ENCODE data around the gene CHIC2. TPM values are rescaled to one million over a fixed set of nuclear protein-coding genes. Genes with fewer than 3 reads are reported as not detected.

Gene CHIC2
- total and polyA plus RNA-seq, 9 donors = 13.9 to 23.6 (median 18.7) TPM

DNA sequence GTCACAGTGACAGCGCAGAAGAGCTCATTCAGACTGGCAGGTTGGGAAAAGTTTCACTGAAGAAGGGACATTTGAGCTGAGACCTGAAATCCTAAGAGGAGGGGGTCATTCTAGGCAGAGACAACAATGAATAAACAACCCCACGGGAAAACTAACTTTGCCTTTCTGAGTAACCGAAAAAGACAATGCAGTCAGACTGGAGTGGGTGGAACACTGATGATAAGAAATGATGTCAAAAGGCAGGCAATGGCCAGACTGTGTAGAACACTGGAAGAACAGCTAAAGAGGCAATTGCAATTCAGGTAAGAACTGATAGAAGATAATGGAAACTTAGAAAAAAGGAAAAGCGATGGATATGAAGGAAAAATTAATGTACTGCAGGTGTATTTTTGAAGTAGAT is 73.8 kb downstream of the CHIC2 start:
- H3K27ac ChIP-seq (ENCODE audit: low read length) = no peak overlapping the region
- H3K4me3 ChIP-seq (ENCODE audit: low read length) = no peak overlapping the region
- H3K36me3 ChIP-seq (ENCODE audit: control insufficient read depth, insufficient read depth, low read length) = no peaks in the 10 kb centered on the region
- no peaks in the 10 kb centered on the region for H3K27me3 ChIP-seq (ENCODE audit: control insufficient read depth, insufficient read depth, low read length)
- H3K4me1 ChIP-seq (ENCODE audit: control insufficient read depth, insufficient read depth, low read length) = no peaks in the 10 kb centered on the region
- no peak for DNase-seq
- H3K9me3 ChIP-seq (replicated peaks; ENCODE audit: control insufficient read depth, low read depth, low read length) = no peaks in the 10 kb centered on the region
- 81% methylated on average over 4 of the region's 4 CpGs for WGBS (ENCODE audit: insufficient coverage)

DNA sequence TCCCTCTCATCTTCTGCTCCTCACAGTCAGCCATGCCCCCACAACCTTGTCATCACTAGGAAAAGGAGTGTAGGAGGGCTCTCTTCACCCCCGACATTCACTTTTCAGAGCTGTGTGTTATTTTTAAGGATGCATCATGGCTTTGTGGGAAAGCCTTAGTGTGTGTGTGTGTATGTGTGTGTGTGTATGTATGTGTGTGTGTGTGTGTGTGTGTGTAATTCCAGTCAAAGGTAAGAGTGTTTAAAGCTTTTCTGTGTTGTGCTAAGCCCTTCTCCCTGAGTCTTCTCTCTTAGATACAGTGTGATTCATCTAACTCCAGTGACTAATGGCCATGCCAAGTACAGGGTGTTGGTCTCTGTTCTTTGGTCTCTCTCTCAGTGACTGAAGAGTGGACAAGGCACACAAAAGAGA is 76.6 kb downstream of the CHIC2 start:
- Histone ChIP-seq H3K27me3 (ENCODE audit: control insufficient read depth, insufficient read depth, low read length) (no peaks in the 10 kb centered on the region), H3K36me3 (ENCODE audit: control insufficient read depth, insufficient read depth, low read length) (no peaks in the 10 kb centered on the region), H3K4me1 (ENCODE audit: control insufficient read depth, insufficient read depth, low read length) (no peaks in the 10 kb centered on the region), H3K4me3 (ENCODE audit: low read length) (no peak overlapping the region), H3K9me3 (replicated peaks; ENCODE audit: control insufficient read depth, low read depth, low read length) (peaks cover 2% of the 10 kb centered on the region), H3K27ac (ENCODE audit: low read length) (no peak overlapping the region)
- WGBS (ENCODE audit: insufficient coverage) = 100% methylated on average over 1 of the region's 1 CpG
- DNase-seq = no peak

DNA sequence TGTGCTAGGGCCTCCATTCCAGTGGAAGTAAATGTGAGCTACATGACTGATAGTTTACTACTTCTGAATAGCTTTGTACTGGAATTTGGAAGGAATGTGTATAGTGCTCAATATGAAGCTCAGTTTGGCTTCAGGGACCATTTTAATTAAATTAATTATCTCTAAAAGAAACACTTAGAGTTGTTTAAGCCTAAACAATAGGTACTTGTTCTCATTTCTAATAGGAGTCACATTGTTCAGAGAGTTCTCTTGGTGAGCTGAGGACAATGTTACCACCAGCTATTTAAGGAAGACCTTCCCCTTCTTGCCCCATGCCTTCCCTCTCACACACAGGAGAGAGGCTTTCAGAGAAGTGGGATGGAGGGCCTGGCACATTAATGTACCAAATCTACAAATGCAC is 78.3 kb downstream of the CHIC2 start:
- Histone ChIP-seq H3K27ac (ENCODE audit: low read length) (no peak overlapping the region), H3K4me1 (ENCODE audit: control insufficient read depth, insufficient read depth, low read length) (no peaks in the 10 kb centered on the region), H3K27me3 (ENCODE audit: control insufficient read depth, insufficient read depth, low read length) (no peaks in the 10 kb centered on the region), H3K9me3 (replicated peaks; ENCODE audit: control insufficient read depth, low read depth, low read length) (peaks cover 2% of the 10 kb centered on the region), H3K36me3 (ENCODE audit: control insufficient read depth, insufficient read depth, low read length) (no peaks in the 10 kb centered on the region), H3K4me3 (ENCODE audit: low read length) (no peak overlapping the region)
- DNase-seq = no peak

DNA sequence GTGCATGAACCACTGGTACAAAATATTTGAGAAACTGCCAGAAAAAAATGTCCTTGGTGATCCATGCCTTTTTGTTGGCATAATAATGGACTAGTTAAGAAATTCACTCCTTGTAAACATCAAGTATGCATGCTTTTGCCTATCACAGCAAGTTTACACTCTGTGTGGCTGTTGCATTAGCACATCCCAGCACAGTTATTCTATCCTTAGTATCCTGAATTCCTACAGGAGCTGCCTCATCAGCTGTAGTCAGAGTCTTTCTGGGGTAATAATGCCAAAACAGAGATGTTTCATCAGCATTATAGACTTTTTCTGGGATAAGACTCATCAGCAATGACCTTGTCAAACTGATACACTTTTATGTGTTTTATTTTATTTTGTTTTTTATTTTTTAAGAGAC is 82.8 kb downstream of the CHIC2 start:
- no peak for DNase-seq
- peaks cover 2% of the 10 kb centered on the region for H3K9me3 ChIP-seq (replicated peaks; ENCODE audit: control insufficient read depth, low read depth, low read length)
- H3K4me3 ChIP-seq (ENCODE audit: low read length) = no peak overlapping the region
- H3K36me3 ChIP-seq (ENCODE audit: control insufficient read depth, insufficient read depth, low read length) = no peaks in the 10 kb centered on the region
- H3K27ac ChIP-seq (ENCODE audit: low read length) = no peak overlapping the region
- no peaks in the 10 kb centered on the region for H3K4me1 ChIP-seq (ENCODE audit: control insufficient read depth, insufficient read depth, low read length)
- H3K27me3 ChIP-seq (ENCODE audit: control insufficient read depth, insufficient read depth, low read length) = no peaks in the 10 kb centered on the region

DNA sequence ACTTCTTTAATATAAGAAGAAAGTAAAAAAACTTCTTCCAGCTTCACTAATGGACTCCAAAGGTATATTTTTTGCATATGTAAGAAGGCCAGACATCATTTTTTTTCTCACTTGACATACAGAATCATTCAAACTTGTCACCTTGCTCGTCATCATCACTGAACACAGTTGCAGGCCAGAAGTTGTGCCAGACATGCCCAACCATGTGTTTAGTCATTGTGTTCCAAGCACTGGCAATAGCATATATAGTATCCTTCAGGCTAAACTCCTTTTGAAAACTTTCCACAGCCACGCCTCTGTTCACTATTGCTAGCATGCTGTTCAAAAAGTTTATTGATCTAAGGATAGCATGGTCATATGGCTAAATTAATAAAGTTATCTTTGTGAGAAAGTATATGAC is 83.3 kb downstream of the CHIC2 start:
- Histone ChIP-seq H3K9me3 (replicated peaks; ENCODE audit: control insufficient read depth, low read depth, low read length) (peaks cover 2% of the 10 kb centered on the region), H3K4me3 (ENCODE audit: low read length) (no peak overlapping the region), H3K4me1 (ENCODE audit: control insufficient read depth, insufficient read depth, low read length) (no peaks in the 10 kb centered on the region), H3K27ac (ENCODE audit: low read length) (no peak overlapping the region), H3K27me3 (ENCODE audit: control insufficient read depth, insufficient read depth, low read length) (no peaks in the 10 kb centered on the region), H3K36me3 (ENCODE audit: control insufficient read depth, insufficient read depth, low read length) (no peaks in the 10 kb centered on the region)
- WGBS (ENCODE audit: insufficient coverage) = 100% methylated on average over 1 of the region's 2 CpGs
- DNase-seq = no peak

DNA sequence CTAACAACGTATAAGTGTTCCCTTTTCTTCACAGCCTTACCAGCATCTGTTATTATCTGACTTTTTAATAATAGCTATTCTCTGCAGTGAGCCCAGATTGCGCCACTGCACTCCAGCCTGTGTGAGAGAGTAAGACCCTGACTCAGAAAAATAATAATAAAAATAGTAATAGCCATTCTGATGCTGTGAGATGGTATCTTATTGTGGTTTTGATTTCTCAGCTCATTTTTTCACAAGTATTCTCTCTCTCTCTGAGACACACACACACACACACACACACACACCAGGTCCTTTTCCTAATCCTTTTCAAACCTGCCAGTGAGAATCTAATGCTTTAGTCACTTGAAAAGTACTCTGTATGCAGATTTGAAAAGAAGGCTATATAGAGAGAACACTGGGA is 89.8 kb downstream of the CHIC2 start:
- Histone ChIP-seq H3K27me3 (ENCODE audit: control insufficient read depth, insufficient read depth, low read length) (no peaks in the 10 kb centered on the region), H3K27ac (ENCODE audit: low read length) (no peak overlapping the region), H3K4me1 (ENCODE audit: control insufficient read depth, insufficient read depth, low read length) (no peaks in the 10 kb centered on the region), H3K36me3 (ENCODE audit: control insufficient read depth, insufficient read depth, low read length) (no peaks in the 10 kb centered on the region), H3K9me3 (replicated peaks; ENCODE audit: control insufficient read depth, low read depth, low read length) (no peaks in the 10 kb centered on the region), H3K4me3 (ENCODE audit: low read length) (no peak overlapping the region)
- DNase-seq = no peak
- no CpG with 5 or more reads among the region's 2 CpGs for WGBS (ENCODE audit: insufficient coverage)

DNA sequence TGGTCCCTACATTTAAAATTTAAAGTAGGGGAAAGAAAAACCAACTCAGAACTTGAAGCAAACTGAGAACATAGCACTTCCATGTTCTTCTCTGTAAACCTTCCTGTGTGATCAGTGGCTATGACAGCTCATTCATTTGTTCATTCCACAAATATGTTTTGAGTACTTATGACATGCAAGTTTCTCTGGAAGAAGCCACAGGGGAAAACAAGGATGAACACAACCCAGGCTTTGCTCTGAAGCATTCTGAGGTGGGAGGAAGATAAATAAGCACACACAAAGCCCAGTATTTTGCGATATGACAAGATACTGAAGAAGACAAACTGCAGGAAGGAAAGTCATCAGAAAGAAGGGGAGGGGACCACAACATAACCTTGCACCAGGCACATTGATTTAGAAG is 96.4 kb downstream of the CHIC2 start:
- DNase-seq = no peak
- no CpG with 5 or more reads among the region's 1 CpG for WGBS (ENCODE audit: insufficient coverage)

DNA sequence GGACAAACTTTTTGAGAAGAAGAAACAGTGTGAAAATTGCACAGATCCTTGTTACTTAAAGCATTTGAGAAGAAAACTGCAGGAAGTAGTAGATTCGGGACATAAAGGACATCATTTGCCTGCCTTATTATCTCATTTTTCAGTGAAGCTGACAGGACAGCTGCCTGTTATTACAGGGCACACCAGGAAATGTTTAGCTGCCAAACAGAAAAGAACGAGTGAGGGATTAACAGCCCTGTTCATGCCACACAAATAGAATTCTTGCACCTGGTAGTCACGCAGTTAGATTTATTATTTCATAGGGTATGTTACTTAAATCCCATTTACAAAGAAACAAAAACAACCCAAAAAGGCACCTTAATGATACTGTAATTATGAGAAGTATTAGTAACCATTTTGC is 100.6 kb downstream of the CHIC2 start:
- WGBS (ENCODE audit: insufficient coverage) = 56% methylated on average over 1 of the region's 3 CpGs
- H3K27ac ChIP-seq (ENCODE audit: low read length) = no peak overlapping the region
- H3K4me3 ChIP-seq (ENCODE audit: low read length) = no peak overlapping the region
- peaks cover 7% of the 10 kb centered on the region for H3K4me1 ChIP-seq (ENCODE audit: control insufficient read depth, insufficient read depth, low read length)
- no peaks in the 10 kb centered on the region for H3K36me3 ChIP-seq (ENCODE audit: control insufficient read depth, insufficient read depth, low read length)
- no peaks in the 10 kb centered on the region for H3K9me3 ChIP-seq (replicated peaks; ENCODE audit: control insufficient read depth, low read depth, low read length)
- no peak for DNase-seq
- peaks cover 2% of the 10 kb centered on the region for H3K27me3 ChIP-seq (ENCODE audit: control insufficient read depth, insufficient read depth, low read length)

More for the DNA sequence above, 96.4 kb downstream of the CHIC2 start:
- Histone ChIP-seq H3K4me1 (ENCODE audit: control insufficient read depth, insufficient read depth, low read length) (peaks cover 4% of the 10 kb centered on the region), H3K27ac (ENCODE audit: low read length) (no peak overlapping the region), H3K4me3 (ENCODE audit: low read length) (no peak overlapping the region), H3K9me3 (replicated peaks; ENCODE audit: control insufficient read depth, low read depth, low read length) (no peaks in the 10 kb centered on the region), H3K36me3 (ENCODE audit: control insufficient read depth, insufficient read depth, low read length) (no peaks in the 10 kb centered on the region), H3K27me3 (ENCODE audit: control insufficient read depth, insufficient read depth, low read length) (no peaks in the 10 kb centered on the region)

DNA sequence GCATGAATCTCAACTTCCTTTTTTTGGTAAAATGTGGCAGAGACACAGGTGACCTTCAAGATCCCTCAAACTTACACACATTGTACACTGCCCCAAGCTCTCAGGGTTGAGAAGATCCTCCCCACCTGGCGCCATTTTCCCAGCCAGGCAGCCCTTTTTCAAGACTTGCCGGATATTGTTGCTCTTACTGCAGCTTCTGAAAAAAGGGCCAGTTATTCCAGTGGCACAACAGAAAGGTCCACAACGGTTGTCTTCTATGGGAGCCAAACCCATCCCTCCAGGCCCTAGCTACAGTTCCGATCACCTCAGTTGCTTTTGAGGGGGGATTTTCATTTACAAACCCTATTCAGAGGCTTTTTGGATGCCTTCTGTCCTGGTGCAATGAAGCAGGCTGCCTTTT is 101.1 kb downstream of the CHIC2 start:
- Histone ChIP-seq H3K4me1 (ENCODE audit: control insufficient read depth, insufficient read depth, low read length) (peaks cover 7% of the 10 kb centered on the region), H3K9me3 (replicated peaks; ENCODE audit: control insufficient read depth, low read depth, low read length) (no peaks in the 10 kb centered on the region), H3K27me3 (ENCODE audit: control insufficient read depth, insufficient read depth, low read length) (peaks cover 2% of the 10 kb centered on the region), H3K36me3 (ENCODE audit: control insufficient read depth, insufficient read depth, low read length) (no peaks in the 10 kb centered on the region), H3K27ac (ENCODE audit: low read length) (no peak overlapping the region), H3K4me3 (ENCODE audit: low read length) (no peak overlapping the region)
- WGBS (ENCODE audit: insufficient coverage) = no CpG with 5 or more reads among the region's 4 CpGs
- DNase-seq = no peak

DNA sequence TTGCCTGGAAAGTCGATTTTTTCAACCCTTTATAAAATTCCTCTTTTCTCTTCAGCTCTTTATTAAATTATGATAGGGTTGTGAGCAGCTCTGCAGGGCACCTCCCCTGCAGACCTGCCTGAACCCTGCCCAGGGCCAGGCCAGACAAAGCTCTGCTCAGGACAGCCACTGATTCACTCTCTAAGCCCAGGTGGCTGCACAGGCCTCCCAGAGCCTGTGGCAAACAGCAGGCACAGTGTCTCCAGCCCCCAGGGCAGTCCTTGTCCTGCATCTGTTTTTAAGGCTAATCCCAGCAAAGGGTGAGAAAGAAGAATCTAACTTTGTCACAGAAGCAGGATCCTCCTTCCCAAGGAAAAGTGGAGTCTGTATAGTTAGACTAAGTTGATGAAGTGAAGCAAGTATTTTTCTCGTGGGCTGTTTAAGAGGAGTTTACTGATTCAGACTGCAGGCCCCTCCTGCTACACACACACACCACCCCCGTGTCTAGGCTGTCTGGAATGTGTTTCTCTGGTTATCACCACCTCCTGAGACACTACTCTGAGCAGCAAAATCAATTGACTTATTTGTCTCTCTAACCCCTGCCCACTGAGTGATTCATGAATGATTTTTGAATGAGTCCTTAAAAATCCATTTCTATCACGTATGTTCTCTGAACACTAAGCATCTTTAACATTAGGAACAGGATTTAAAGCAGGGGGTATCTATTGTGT is 101.7 kb downstream of the CHIC2 start:
- no peak overlapping the region for H3K4me3 ChIP-seq (ENCODE audit: low read length)
- H3K27ac ChIP-seq (ENCODE audit: low read length) = no peak overlapping the region
- DNase-seq = no peak
- no CpG with 5 or more reads among the region's 4 CpGs for WGBS (ENCODE audit: insufficient coverage)
- H3K36me3 ChIP-seq (ENCODE audit: control insufficient read depth, insufficient read depth, low read length) = no peaks in the 10 kb centered on the region
- no peaks in the 10 kb centered on the region for H3K9me3 ChIP-seq (replicated peaks; ENCODE audit: control insufficient read depth, low read depth, low read length)
- peaks cover 2% of the 10 kb centered on the region for H3K27me3 ChIP-seq (ENCODE audit: control insufficient read depth, insufficient read depth, low read length)
- peaks cover 7% of the 10 kb centered on the region for H3K4me1 ChIP-seq (ENCODE audit: control insufficient read depth, insufficient read depth, low read length)

DNA sequence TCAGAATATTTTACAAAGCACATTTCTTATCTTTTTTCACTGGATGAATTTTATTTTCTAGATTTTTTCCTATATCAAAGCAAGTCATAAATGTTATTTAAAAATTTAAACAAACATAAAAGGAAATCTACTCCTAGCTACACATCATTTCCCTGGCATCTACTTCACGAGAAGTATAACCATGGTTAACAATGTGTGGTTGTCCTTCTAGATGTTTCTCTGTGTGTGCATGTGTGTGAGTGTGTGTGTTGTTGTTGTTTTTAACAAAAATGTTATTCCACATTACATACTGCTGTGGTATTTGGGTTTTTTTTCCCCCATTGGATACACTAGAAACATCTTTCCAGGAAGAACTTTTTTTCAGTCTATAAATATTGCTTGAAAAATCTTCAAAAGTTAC is 103.1 kb downstream of the CHIC2 start:
- no CpG with 5 or more reads among the region's 1 CpG for WGBS (ENCODE audit: insufficient coverage)
- H3K27ac ChIP-seq (ENCODE audit: low read length) = no peak overlapping the region
- no peaks in the 10 kb centered on the region for H3K36me3 ChIP-seq (ENCODE audit: control insufficient read depth, insufficient read depth, low read length)
- H3K9me3 ChIP-seq (replicated peaks; ENCODE audit: control insufficient read depth, low read depth, low read length) = no peaks in the 10 kb centered on the region
- peaks cover 2% of the 10 kb centered on the region for H3K27me3 ChIP-seq (ENCODE audit: control insufficient read depth, insufficient read depth, low read length)
- DNase-seq = no peak
- peaks cover 7% of the 10 kb centered on the region for H3K4me1 ChIP-seq (ENCODE audit: control insufficient read depth, insufficient read depth, low read length)
- no peak overlapping the region for H3K4me3 ChIP-seq (ENCODE audit: low read length)
